DND-41 (cell line): ENCODE results near the gene DNAH3.
"Not testable (repeated sequence)": the region's sequence is repeated elsewhere in the genome, so short reads cannot be mapped to it uniquely, and the experiment has no call there.

Source experiments
- ATAC-seq: fragments of 200-7000 bp; cut with Tn5 transposase; 3 replicates; pipeline ENCODE4 v1.9.1; 2021; ENCODE audit warnings: low read depth; ENCODE audit not compliant: insufficient read depth
- DNase-seq: peaks from one replicate; pipeline ENCODE4 v3.0.0-alpha.2; 2020
- H2AFZ ChIP-seq: 2 replicates; pipeline ENCODE4 v1.6.0; 2012; ENCODE audit warnings: low read depth, low read length
- H3K27ac ChIP-seq: 2 replicates; pipeline ENCODE4 v1.5.1; 2012; ENCODE audit warnings: low read length, inconsistent platforms
- H3K27me3 ChIP-seq: fragments of 200-600 bp; sonication (generic); 2 replicates; pipeline ENCODE4 v1.6.0; 2012; ENCODE audit warnings: low read length, mild to moderate bottlenecking, inconsistent platforms; ENCODE audit not compliant: insufficient read depth, poor library complexity
- H3K36me3 ChIP-seq: 2 replicates; pipeline ENCODE4 v1.5.1; 2012; ENCODE audit warnings: low read length, inconsistent platforms; ENCODE audit not compliant: insufficient read depth
- H3K4me1 ChIP-seq: 2 replicates; pipeline ENCODE4 v1.5.1; 2012; ENCODE audit warnings: mild to moderate bottlenecking, low read length; ENCODE audit not compliant: insufficient read depth
- H3K4me2 ChIP-seq: 2 replicates; pipeline ENCODE4 v1.6.0; 2012; ENCODE audit warnings: mild to moderate bottlenecking, moderate library complexity, low read length, inconsistent platforms; ENCODE audit not compliant: insufficient read depth
- H3K4me3 ChIP-seq, 2 experiments: fragments of 200-600 bp in 1 of 2; shearing (Covaris generic) in 1 of 2; 2 replicates each; pipeline ENCODE4 v1.5.1; 2012 to 2016; ENCODE audit warnings: inconsistent platforms in 2 of 2, low read length in 2 of 2, mild to moderate bottlenecking in 2 of 2, low read depth in 1 of 2, moderate library complexity in 1 of 2
- H3K79me2 ChIP-seq: 2 replicates; pipeline ENCODE4 v1.6.0; 2012; ENCODE audit warnings: low read length, inconsistent platforms; ENCODE audit not compliant: insufficient read depth
- H3K9ac ChIP-seq: 2 replicates; pipeline ENCODE4 v1.6.0; 2012; ENCODE audit warnings: low read depth, mild to moderate bottlenecking, inconsistent platforms, low read length, moderate library complexity
- H3K9me3 ChIP-seq: 2 replicates; pipeline ENCODE4 v1.5.1; 2012; ENCODE audit warnings: low read length, moderate library complexity, mild to moderate bottlenecking, inconsistent platforms; ENCODE audit not compliant: insufficient read depth, severe bottlenecking
- H4K20me1 ChIP-seq: 2 replicates; pipeline ENCODE4 v1.6.0; 2012; ENCODE audit warnings: low read length; ENCODE audit not compliant: insufficient read depth
- EZH2 ChIP-seq: IDR thresholded peaks from 3 replicates; pipeline ENCODE4 v1.6.1; 2012; ENCODE audit warnings: borderline replicate concordance, low read depth, mild to moderate bottlenecking, moderate library complexity, low read length, inconsistent platforms; ENCODE audit not compliant: severe bottlenecking
- TF ChIP-seq, protein P1 (sequence below): IDR thresholded peaks from 2 replicates; pipeline ENCODE4 v1.5.1; 2012; ENCODE audit warnings: borderline replicate concordance, low read length, moderate library complexity, mild to moderate bottlenecking; ENCODE audit not compliant: poor library complexity, severe bottlenecking; ENCODE audit errors: extremely low read depth

The DNAH3 gene

DNA sequence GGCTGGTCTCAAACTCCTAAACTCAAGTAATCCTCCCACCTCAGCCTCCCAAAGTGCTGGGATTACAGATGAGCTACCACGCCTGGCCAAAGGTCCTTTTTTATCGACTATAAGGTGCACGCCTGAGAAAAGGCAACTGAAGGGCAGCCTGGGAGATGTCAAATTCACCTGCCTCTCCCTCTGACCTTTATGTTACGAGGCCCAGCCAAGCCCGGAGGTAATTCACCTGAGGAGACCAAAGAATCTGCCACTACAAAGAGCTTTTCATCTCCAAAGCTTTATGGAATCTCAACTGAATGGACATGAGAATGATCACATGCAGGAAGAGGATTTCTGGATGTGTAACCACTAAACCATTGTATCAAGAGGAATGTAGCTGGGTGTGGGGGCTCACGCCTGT, 212.9 kb downstream of the DNAH3 start:
- no peaks in the 10 kb centered on the region for H3K79me2 ChIP-seq
- no peak overlapping the region for H3K9ac ChIP-seq
- no peak overlapping the region for H3K27ac ChIP-seq
- H3K4me2 ChIP-seq, result no peak overlapping the region
- H3K9me3 ChIP-seq, result no peaks in the 10 kb centered on the region
- H3K27me3 ChIP-seq, result no peaks in the 10 kb centered on the region
- no peaks in the 10 kb centered on the region for H4K20me1 ChIP-seq
- ATAC-seq (no peak), DNase-seq (no peak)
- no peak overlapping the region for H2AFZ ChIP-seq
- H3K36me3 ChIP-seq, result no peaks in the 10 kb centered on the region
- no peaks in the 10 kb centered on the region for H3K4me1 ChIP-seq
- TF ChIP-seq EZH2, result no peak
- TF ChIP-seq, protein P1, sequence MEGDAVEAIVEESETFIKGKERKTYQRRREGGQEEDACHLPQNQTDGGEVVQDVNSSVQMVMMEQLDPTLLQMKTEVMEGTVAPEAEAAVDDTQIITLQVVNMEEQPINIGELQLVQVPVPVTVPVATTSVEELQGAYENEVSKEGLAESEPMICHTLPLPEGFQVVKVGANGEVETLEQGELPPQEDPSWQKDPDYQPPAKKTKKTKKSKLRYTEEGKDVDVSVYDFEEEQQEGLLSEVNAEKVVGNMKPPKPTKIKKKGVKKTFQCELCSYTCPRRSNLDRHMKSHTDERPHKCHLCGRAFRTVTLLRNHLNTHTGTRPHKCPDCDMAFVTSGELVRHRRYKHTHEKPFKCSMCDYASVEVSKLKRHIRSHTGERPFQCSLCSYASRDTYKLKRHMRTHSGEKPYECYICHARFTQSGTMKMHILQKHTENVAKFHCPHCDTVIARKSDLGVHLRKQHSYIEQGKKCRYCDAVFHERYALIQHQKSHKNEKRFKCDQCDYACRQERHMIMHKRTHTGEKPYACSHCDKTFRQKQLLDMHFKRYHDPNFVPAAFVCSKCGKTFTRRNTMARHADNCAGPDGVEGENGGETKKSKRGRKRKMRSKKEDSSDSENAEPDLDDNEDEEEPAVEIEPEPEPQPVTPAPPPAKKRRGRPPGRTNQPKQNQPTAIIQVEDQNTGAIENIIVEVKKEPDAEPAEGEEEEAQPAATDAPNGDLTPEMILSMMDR, result no peak
- no peak overlapping the region for H3K4me3 ChIP-seq

DNA sequence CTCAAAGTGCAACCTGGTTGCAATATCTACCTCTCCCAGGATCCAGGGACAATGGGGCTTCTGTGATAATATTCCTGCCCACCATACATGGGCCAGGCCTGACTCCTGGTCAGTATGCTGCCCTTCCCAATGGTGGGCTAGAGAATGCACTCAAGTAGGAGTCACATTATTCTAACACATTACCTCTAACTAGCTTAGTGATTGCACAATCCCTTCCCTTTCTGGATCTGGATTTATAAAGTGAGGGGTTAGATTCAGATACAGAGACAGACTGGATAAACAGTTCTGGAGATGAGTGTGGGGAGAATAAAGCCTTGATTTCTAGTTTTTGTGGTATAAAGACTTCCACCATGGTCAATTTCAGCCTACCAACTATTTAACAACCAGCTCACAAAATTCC, 217.1 kb downstream of the DNAH3 start:
- Histone ChIP-seq H3K4me1 (no peaks in the 10 kb centered on the region), H3K79me2 (no peaks in the 10 kb centered on the region), H3K27ac (no peak overlapping the region), H3K9me3 (no peaks in the 10 kb centered on the region), H3K4me2 (no peak overlapping the region), H3K27me3 (no peaks in the 10 kb centered on the region), H3K36me3 (no peaks in the 10 kb centered on the region), H3K9ac (no peak overlapping the region), H3K4me3 (no peak overlapping the region), H2AFZ (no peak overlapping the region), H4K20me1 (no peaks in the 10 kb centered on the region)
- no peak for DNase-seq
- ATAC-seq, result no peak
- no peak for TF ChIP-seq EZH2
- TF ChIP-seq, protein P1, result no peak

DNA sequence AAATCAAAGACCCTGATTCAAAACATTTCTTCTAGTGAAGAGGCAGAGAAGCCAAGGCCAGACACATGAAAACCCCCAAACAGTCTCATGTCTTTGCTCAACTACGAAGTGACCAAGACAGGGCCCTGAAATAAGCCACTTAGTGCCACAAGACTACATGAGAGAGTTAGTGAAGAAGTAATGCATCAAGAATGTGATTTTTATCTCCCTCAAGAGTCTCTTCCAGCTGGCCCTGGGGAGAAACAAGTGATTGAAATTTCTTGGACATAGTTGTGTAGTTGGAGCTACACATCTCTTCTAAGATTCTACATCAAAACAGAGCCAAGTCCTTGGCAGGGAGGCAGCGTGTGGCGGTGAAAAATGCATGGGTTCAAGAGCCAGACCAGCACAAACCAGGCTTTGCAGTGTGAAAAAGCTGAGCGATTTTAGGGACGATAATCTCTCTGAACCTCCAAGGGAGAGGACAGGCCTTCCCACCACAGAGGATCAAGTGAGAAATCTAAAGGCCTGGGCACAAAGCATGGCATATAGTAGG, 219.5 kb downstream of the DNAH3 start:
- H3K4me2 ChIP-seq, result no peak overlapping the region
- no peaks in the 10 kb centered on the region for H3K4me1 ChIP-seq
- TF ChIP-seq, protein P1, result no peak
- no peaks in the 10 kb centered on the region for H3K9me3 ChIP-seq
- ATAC-seq (no peak), DNase-seq (no peak)
- no peak overlapping the region for H3K27ac ChIP-seq
- H3K79me2 ChIP-seq, result no peaks in the 10 kb centered on the region
- H3K4me3 ChIP-seq, result no peak overlapping the region
- H2AFZ ChIP-seq, result no peak overlapping the region
- H4K20me1 ChIP-seq, result no peaks in the 10 kb centered on the region
- H3K27me3 ChIP-seq, result no peaks in the 10 kb centered on the region
- no peak overlapping the region for H3K9ac ChIP-seq
- H3K36me3 ChIP-seq, result no peaks in the 10 kb centered on the region

- H3K4me3 ChIP-seq, result no peak overlapping the region
- no peaks in the 10 kb centered on the region for H3K4me1 ChIP-seq
- no peaks in the 10 kb centered on the region for H4K20me1 ChIP-seq
- no peaks in the 10 kb centered on the region for H3K9me3 ChIP-seq
- no peak overlapping the region for H3K4me2 ChIP-seq
- no peak for DNase-seq
- no peaks in the 10 kb centered on the region for H3K36me3 ChIP-seq
- H3K9ac ChIP-seq, result no peak overlapping the region
- no peak overlapping the region for H2AFZ ChIP-seq
- no peaks in the 10 kb centered on the region for H3K79me2 ChIP-seq
- no peak overlapping the region for H3K27ac ChIP-seq
- ATAC-seq, result no peak
- TF ChIP-seq EZH2, result no peak
- TF ChIP-seq, protein P1, result no peak
- no peaks in the 10 kb centered on the region for H3K27me3 ChIP-seq
Observed at GRCh38 chr16:20930365-20930690, 220.3 kb downstream of the DNAH3 start.

GRCh38 chr16:20929676-20930364, 220.8 kb downstream of the DNAH3 start:
- not testable (repeated sequence) for H3K4me2 ChIP-seq, H3K4me3 ChIP-seq, H3K27ac ChIP-seq, DNase-seq, ATAC-seq, H3K36me3 ChIP-seq, H3K27me3 ChIP-seq, H3K9ac ChIP-seq, H3K79me2 ChIP-seq, H3K9me3 ChIP-seq, H4K20me1 ChIP-seq, H2AFZ ChIP-seq, H3K4me1 ChIP-seq
